ENCODE results near the gene PTPRR. TPM values are rescaled to one million over a fixed set of nuclear protein-coding genes. Genes with fewer than 3 reads are reported as not detected.

Gene PTPRR
- total and polyA plus RNA-seq, 2 donors (not counting 1 experiment from before 2014, with no cell fraction given), result not detected

DNA sequence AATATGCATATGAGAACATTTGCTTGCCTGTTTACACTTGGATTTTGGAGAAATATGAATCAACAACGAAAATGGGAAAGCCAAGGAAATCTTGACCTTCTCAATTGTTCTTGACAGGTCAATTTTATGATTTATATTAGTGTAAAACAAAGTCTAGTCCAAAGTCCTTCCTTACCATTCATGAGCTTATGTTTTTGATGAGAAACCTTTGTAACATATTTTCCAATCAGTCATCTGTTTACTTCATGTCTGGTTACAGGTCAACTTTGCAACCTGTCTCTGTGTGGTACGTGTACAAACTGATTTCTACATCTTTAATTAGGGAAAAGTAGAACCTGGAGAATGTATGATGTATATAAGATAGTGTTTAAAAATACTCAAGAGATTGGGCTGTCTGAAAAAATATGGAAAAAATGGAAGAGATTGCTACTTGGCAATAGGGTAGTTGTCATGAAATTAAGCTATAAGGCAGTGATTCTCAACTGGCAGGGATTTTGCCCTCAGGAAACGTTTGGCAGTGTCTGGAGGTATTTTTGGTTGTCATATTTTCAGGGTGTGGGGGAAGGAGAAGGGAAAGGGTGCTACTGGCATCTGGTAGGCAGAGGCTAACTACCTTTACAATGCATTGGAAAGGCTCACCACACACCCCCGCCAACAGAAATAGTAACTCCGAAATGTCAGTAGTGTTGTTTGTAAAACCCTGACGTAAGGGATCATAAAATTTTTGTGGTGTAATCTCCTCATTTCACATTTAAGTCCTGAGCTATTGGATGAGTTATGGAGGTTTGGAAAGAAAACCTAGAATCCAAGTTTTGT is 172.9 kb downstream of the PTPRR start:
- Histone ChIP-seq H4K20me1 (ENCODE audit: control insufficient read depth, insufficient read depth, low read length, poor library complexity, severe bottlenecking) (no peaks in the 10 kb centered on the region), H3K4me2 (replicated peaks; ENCODE audit: low read depth, low read length, poor library complexity, severe bottlenecking) (no peak overlapping the region), H2AFZ (ENCODE audit: insufficient read depth, low read depth, low read length, poor library complexity, severe bottlenecking) (no peak overlapping the region), H3K4me3 (ENCODE audit: control extremely low read depth in 1 of 5, extremely low read depth in 1 of 5, insufficient read depth in 1 of 5, low read depth in 2 of 5, low read length in 4 of 5) (no peak overlapping the region), H3K9ac (ENCODE audit: low read length) (no peak overlapping the region), H3K36me3 (replicated peaks in 1 of 2; ENCODE audit: control extremely low read depth in 1 of 2, control insufficient read depth in 1 of 2, extremely low read depth in 1 of 2, insufficient read depth in 2 of 2, low read length in 1 of 2) (no peaks in the 10 kb centered on the region), H3K27me3 (replicated peaks in 1 of 4; ENCODE audit: control extremely low read depth in 1 of 4, control insufficient read depth in 3 of 4, insufficient read depth in 4 of 4, low read length in 3 of 4) (peaks cover 0 to 2% (median 0%) of the 10 kb centered on the region in 4 experiments), H3K9me3 (ENCODE audit: control extremely low read depth in 1 of 3, control insufficient read depth in 2 of 3, insufficient read depth in 1 of 3, low read length in 2 of 3) (no peaks in the 10 kb centered on the region), H3K79me2 (ENCODE audit: control insufficient read depth, insufficient read depth, low read length) (no peaks in the 10 kb centered on the region), H3K4me1 (ENCODE audit: control insufficient read depth in 2 of 2, insufficient read depth in 2 of 2, low read length in 2 of 2) (no peaks in the 10 kb centered on the region), H3K27ac (ENCODE audit: low read length in 2 of 2) (no peak overlapping the region)
- H3K9me3 Mint-ChIP-seq (ENCODE audit: insufficient read depth), result no peaks in the 10 kb centered on the region
- ChIA-PET CTCF (no interaction called here), POLR2A (no interaction called here)
- H3K27ac Mint-ChIP-seq, result no peak overlapping the region
- WGBS (ENCODE audit: insufficient coverage), result 63% methylated on average over 2 of the region's 6 CpGs
- TF ChIP-seq CTCF (IDR thresholded peaks at IDR 0.05) (no peak), EZH2 (IDR thresholded peaks at IDR 0.05; ENCODE audit: borderline replicate concordance, insufficient read depth, low read depth, low read length, poor library complexity, severe bottlenecking) (no peak)
- no peak for ATAC-seq (ENCODE audit: low read depth)
- no peak for DNase-seq
- no peaks in the 10 kb centered on the region for H3K4me1 Mint-ChIP-seq
- intact Hi-C loops (cut with micrococcal nuclease), result no loop called here
- H3K4me3 Mint-ChIP-seq, result no peak overlapping the region
- H3K27me3 Mint-ChIP-seq, result peaks cover 4% of the 10 kb centered on the region

DNA sequence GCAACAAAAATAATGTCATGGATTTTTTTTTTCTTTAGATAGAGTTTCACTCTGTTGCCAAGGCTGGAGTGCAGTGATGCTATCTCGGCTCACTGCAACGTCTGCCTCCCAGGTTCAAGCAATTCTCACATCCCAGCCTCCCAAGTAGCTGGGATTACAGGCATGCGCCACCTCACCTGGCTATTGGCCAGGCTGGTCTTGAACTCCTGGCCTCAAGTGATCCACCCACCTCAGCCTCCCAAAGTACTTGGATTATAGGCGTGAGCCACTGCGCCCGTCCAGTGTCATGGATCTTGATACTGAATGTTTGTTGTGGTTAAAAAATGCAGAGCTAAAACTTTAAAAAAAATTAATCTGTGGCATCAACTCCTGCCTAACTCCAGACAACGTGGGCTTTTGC is 175.5 kb downstream of the PTPRR start:
- Mint-ChIP-seq H3K27me3 (peaks cover 13% of the 10 kb centered on the region), H3K9me3 (ENCODE audit: insufficient read depth) (no peaks in the 10 kb centered on the region), H3K4me1 (no peaks in the 10 kb centered on the region), H3K4me3 (no peak overlapping the region), H3K27ac (no peak overlapping the region)
- Histone ChIP-seq H3K9me3 (ENCODE audit: control extremely low read depth in 1 of 3, control insufficient read depth in 2 of 3, insufficient read depth in 1 of 3, low read length in 2 of 3) (no peaks in the 10 kb centered on the region), H3K79me2 (ENCODE audit: control insufficient read depth, insufficient read depth, low read length) (no peaks in the 10 kb centered on the region), H3K36me3 (replicated peaks in 1 of 2; ENCODE audit: control extremely low read depth in 1 of 2, control insufficient read depth in 1 of 2, extremely low read depth in 1 of 2, insufficient read depth in 2 of 2, low read length in 1 of 2) (no peaks in the 10 kb centered on the region), H3K4me3 (ENCODE audit: control extremely low read depth in 1 of 5, extremely low read depth in 1 of 5, insufficient read depth in 1 of 5, low read depth in 2 of 5, low read length in 4 of 5) (no peak overlapping the region), H2AFZ (ENCODE audit: insufficient read depth, low read depth, low read length, poor library complexity, severe bottlenecking) (no peak overlapping the region), H3K9ac (ENCODE audit: low read length) (no peak overlapping the region), H3K27ac (ENCODE audit: low read length in 2 of 2) (no peak overlapping the region), H3K27me3 (replicated peaks in 1 of 4; ENCODE audit: control extremely low read depth in 1 of 4, control insufficient read depth in 3 of 4, insufficient read depth in 4 of 4, low read length in 3 of 4) (peaks cover 0 to 4% (median 0%) of the 10 kb centered on the region in 4 experiments), H3K4me2 (replicated peaks; ENCODE audit: low read depth, low read length, poor library complexity, severe bottlenecking) (no peak overlapping the region), H3K4me1 (ENCODE audit: control insufficient read depth in 2 of 2, insufficient read depth in 2 of 2, low read length in 2 of 2) (no peaks in the 10 kb centered on the region), H4K20me1 (ENCODE audit: control insufficient read depth, insufficient read depth, low read length, poor library complexity, severe bottlenecking) (no peaks in the 10 kb centered on the region)
- ChIA-PET CTCF (no interaction called here), POLR2A (no interaction called here)
- TF ChIP-seq CTCF (IDR thresholded peaks at IDR 0.05) (no peak), EZH2 (IDR thresholded peaks at IDR 0.05; ENCODE audit: borderline replicate concordance, insufficient read depth, low read depth, low read length, poor library complexity, severe bottlenecking) (no peak)
- intact Hi-C loops (cut with micrococcal nuclease), result no loop called here
- ATAC-seq (ENCODE audit: low read depth), result no peak
- 73% methylated on average over 2 of the region's 7 CpGs for WGBS (ENCODE audit: insufficient coverage)
- no peak for DNase-seq

All from B cell (primary cell).